G401 (cell line): ENCODE results near the gene SRD5A1. TPM values are rescaled to one million over a fixed set of nuclear protein-coding genes. Genes with fewer than 3 reads are reported as not detected.
A peak's percentile ranks its signal among the peaks of the same experiment; 100 is the strongest.

ENCODE experiments used
- DNase-seq: peaks from one replicate; pipeline ENCODE4 v3.0.0-alpha.2; 2015; ENCODE audit warnings: low spot score
- in situ Hi-C: cut with HindIII; loops from 2 replicates; pipeline ENCODE4 v1.10.0; 2016; ENCODE audit warnings: low sequenced_read_pairs, mixed read lengths
- total RNA-seq: library from RNA; depleted of rRNA; stranded (reverse); fragments of >200 nt; shearing (Covaris generic); gene quantifications from 2 replicates; pipeline ENCODE4 v1.2.3, GENCODE V29; 2014

The SRD5A1 gene
- total RNA-seq, 1 experiment from 2014 or later: 40.9 TPM

DNA sequence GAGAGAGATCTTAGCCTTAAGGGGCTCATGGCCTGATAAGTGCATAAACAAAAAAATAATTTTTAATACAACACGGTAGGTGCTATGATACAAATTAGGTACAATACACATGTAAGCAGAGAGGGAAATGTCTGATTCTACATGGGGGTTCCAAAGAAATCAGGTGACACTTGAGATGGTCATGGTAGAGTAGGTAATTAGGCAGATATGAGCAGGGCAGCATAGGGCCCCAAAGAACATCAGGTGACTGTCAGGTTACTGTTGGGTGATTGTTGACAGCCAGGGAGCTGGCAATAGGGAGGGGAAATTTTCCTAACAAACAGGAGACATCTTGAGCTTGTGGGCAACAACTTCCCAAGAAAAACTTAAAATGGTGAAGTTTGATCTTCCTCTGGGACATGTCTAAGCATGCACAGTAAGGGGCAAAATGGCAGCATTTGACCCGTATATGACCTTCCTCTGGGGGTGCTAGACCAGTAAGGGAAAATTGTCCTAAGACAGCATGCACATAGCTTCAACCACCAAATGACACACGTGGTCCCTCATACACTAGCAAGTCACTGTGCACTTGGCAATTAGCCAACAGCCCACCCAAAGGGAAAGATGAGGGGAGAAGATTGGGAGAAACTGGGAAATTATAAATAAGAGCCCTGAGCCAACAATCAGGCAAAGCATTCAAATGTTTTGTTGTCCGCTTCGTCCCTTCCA lies 42.7 kb downstream of the SRD5A1 start:
- DNase-seq: peak; percentile 8
- in situ Hi-C loops: no loop called here

DNA sequence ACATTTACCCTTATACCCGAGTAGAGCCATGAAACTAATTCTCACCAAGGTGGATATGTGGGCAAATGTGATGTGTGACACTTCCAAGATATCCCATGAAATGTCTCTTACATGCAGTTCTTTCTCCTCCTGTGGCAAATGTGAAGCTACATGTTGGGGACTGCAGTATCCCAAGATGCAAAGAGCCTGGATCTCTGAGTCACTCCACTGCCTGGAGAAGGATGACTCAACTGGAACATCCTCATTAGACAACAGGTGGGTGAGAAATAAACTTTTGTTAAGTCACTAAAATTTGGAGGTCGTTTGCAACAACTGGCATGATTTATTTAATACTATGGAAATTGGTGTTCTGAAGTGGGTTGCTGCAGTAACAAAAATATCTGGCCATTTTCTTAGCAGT lies 43.5 kb downstream of the SRD5A1 start:
- no peak for DNase-seq
- in situ Hi-C loops: no loop called here

DNA sequence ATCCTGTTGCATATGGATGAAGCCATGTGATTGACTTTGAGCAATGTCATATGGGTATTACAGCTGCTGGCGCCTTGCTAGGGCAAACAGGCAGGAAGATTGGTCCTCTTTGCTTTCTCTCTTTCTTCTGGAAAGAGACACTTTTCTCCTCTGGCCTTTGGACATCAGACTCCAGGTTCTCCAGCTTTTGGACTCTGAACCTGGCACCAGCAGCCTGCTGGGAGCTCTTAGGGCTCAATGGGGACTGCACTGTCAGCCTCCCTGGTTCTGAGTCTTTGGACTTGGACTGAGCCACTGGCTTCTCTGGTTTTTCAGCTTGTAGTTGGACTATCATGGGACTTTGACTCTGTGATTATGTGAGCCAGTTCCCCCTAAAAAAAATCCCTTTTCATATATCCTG lies 45.1 kb downstream of the SRD5A1 start:
- in situ Hi-C loops: no loop called here
- DNase-seq: no peak

DNA sequence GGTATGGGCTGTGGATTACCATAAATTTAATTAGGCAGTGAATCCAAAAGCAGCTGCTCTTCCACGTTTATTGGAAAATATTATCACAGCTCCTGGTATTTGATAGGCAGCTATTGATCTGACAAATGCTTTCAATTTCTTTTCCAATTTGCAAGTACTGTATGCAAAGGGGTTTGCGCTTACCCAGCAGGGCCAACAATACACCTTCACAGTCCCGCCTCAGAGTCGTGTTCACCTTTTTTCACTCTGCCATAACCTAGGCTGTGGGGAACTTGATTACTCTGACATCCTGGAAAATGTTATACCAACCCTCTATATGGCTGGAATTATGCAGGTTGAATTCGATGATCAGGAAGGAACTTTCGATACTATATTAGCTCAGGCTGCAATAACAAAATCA lies 47.7 kb downstream of the SRD5A1 start:
- in situ Hi-C loops: no loop called here
- no peak for DNase-seq

DNA sequence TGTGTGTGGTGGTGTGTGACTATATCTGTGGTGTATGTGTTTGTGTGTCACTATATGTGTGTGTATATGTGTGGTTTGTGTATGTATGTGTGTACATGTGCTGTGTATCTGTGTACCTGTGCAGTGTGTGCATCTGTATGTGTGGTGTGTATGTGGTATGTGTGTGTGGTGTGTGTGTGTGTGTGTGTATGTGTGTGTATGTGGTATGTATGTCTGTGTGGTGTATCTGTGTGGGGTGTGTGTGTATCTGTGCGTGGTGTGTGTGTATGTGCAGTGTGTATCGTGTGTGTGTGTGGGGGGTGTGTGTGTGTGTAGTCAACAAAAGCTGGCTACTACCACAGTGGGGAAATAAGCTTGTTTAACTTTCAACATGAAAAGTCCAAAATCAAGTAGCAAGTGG lies 48.4 kb downstream of the SRD5A1 start:
- in situ Hi-C loops: no loop called here
- no peak for DNase-seq

DNA sequence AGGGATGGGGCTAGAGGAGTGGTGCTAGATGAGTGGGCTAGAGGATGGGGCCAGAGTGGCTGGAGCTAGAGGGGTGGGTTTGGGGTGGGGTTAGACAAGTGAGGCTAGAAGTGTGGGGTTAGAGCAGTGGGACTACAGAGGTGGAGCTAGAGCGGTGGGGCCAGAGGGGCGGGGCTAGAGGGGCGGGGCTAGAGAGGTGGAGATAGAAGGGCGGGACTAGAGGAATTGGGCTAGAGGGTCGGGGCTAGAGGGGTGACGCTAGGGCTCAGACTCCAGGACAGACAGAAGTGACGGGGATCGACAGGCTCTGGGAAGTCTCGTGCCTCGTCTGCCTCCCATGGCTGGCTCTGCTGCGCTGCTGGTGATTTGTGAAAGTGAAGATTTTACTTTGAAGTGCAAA lies 49.0 kb downstream of the SRD5A1 start:
- no peak for DNase-seq
- in situ Hi-C loops: no loop called here

DNA sequence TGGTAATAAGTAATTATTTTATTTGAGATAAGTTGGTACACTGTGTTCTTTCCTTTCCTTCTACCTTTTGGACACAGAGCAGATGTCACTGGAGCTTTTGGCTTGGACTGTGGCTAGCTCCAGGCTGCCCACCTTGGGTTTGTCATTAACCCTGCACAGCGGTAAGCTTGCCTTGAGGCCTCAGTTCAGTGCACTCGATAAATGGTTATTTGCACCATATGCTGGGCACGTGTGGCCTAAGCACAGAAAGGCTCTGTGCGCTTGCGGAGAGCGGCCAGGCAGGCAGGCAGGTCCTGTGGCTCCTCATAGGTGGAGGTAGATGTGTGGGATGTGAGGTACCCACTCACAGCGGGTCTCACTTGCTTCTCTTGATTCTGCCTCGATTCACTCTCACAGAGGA lies 50.0 kb downstream of the SRD5A1 start:
- in situ Hi-C loops: no loop called here
- peak; percentile 94 for DNase-seq

DNA sequence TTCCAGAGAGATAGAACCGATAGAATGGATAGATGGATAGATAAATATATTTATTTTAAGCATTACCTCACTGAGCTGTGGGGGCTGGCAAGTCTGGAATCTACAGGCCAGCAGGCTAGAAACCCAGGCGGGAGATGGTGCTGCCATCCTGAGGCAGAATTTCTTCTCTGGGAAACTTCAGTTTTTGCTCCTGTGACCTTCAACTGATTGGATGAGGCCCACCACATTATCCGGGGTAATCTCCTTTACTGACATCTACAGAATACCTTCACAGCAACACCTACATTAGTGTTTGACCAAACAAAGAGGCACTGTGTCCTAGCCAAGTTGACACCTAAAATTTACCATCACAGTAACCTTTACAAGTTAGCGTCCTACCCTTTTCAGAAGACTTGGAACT lies 50.8 kb downstream of the SRD5A1 start:
- no peak for DNase-seq
- in situ Hi-C loops: no loop called here

DNA sequence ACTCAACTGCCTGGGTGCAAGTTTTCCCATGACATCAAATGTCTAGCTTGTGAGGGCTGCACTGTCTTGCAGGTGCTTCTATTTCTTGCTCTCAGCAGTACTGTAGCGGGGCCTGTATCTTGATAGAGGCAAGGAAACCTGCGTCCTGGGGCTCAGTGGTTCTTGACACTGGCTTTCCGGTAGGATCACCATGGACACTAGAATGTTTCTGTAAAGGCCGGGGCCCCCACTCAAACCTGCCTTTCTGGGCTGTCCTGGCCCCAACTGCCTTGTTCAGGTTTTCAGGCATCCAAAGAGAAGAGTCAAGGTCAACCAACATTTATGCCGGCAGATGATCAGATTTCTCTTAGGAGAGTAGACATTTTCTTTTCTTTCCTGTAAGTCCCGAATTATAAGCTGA lies 53.3 kb downstream of the SRD5A1 start:
- in situ Hi-C loops: no loop called here
- DNase-seq: no peak

DNA sequence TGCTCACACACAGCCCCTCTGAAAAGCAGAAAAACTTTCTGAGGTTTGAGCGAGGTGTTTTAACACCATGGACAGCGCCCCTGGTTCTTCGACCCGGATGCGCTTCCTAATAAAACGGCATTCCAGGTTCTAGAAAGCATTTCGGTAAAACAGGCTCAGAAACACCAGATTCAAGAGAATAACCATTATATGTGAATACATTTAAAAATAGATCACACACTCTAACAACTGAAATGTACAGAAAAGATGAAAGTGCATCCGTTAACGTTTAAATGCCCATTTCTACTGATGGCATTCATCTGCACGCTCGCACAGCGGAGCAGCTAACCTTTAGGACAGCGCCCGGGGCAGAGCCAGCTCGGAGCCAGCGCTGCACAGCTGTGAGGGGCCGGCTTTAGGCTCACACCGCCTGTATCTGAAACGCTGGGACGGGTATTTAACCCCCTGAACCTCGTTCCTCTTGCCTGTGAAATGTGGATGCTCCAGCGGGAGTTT lies 53.7 kb downstream of the SRD5A1 start:
- DNase-seq: no peak
- in situ Hi-C loops: no loop called here

DNA sequence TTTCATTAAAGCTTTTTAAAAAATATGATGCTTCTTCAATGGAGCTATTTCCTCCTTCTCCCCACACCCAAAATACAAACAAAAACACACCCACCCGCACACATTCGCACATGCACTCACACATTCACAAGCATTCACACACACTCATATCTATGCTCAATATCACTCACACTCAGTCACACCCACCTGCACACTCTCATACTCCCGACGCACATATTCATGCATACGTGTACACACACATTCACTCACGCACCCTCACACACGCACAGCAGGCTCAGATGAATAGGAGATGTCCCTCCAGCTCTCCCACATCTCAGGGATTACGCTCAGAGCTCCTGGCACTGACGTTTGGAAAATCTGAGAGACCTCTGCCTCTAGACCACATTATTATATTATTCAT lies 54.3 kb downstream of the SRD5A1 start:
- DNase-seq: no peak
- in situ Hi-C loops: no loop called here

DNA sequence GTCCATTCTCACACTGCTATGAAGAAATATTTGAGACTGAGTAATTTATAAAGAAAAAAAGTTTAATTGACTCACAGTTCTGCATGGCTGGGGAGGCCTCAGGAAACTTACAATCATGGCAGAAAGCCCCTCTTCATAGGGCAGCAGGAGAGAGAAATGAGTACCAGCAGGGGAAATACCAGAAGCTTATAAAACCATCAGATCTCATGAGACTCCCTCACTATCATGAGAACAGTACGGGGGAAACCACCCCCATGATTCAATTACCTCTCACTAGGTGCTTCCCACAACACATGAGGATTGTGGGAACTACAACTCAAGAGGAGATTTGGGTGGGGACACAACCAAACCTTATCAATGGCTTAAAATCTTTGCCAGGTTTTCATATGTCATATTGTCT lies 59.7 kb downstream of the SRD5A1 start:
- no peak for DNase-seq
- in situ Hi-C loops: no loop called here

DNA sequence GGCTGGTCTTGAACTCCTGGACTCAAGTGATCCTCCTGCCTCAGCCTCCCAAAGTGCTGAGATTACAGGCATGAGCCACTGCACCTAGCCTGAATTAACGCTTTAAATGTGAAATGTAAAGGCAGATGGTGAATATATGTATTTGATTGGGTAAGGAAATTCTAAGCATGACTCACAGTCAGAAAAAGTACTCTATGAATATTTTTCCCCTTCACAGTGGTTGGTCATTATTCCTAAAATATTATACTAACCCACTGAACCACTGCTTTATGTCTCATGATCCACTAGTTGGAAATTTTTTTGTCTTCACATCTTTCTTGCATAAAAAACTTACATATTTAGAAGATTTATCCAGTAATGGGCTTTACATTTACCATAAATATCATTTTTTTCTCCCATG lies 65.5 kb downstream of the SRD5A1 start:
- in situ Hi-C loops: no loop called here
- DNase-seq: no peak

DNA sequence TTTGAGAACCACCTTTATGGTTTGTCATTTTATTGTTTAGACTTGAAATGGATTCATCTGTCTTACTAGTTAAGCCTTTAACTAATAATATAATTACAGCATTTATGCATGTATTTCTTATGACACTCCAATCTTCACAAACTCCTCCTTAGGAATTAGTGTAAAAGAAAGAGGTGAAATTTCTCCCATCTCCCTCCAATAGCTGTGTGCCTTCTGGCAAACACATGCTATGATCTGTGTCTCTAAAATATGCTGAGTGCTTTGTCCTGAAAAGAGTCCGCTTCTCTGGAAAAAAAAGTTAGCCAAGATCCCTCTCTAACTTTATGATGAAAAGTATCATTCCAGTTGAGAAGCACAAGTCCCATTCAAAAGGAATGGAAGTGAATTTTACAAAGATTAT lies 66.1 kb downstream of the SRD5A1 start:
- in situ Hi-C loops: no loop called here
- no peak for DNase-seq

DNA sequence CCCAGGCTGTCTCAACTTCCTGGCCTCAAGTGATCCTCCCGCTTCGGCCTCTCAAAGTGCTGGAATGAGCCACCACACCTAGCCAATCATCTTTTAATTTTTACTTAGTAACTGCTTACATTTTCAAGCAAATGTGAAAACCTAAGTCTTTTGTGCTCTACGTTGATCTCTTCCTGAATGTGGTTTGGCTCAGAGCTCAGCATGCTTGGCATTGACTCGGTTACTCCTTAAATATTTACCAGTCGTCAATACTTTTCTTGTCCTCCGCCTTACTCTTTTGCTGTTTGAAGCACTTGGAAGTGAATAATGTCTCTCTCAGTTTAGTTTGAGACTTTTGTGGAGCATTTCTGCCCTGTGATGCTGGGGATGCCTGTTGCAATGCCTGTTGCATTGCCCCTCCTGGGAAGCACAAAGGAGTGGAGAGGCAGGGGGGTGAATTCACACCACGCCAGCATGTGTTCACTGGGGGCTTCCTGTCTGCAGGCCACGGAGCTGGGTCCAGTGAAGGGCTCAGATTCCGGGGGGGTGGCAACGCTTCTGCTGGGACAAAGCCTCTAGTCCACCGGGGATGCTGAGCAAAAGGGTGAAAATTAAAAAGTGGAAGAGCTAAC lies 66.9 kb downstream of the SRD5A1 start:
- in situ Hi-C loops: no loop called here
- DNase-seq: no peak

DNA sequence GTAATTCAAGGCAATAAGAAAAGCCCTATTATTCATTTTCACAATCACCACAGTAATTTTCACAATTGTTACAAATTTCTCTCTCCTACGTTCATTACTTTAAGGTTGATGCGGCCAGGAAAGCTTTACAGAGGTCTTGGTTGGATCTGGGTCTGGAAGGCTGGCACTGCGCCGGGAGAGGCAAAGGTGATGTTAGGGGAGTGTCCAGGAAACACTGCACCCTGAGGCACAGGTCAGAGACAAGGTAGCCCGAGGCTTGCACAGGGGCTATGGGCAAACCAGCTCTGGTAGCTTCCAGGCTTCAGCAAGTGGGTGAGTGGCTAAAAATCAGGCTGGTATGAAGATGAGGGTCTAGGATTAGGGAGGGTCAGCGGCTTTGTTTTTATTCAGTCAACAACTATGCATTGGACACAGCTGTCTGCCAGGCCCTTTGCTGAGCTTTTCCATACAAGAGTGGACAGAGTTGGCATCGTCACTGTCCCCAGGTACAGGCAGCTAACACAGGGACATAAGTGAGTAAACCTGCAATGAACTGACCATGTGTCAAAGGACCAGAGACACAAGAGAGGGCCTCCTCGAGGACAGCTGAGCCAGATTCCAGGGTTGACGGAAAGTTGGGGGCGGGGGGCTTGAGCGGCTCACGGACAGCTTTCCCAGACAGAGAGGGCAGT lies 67.6 kb downstream of the SRD5A1 start:
- in situ Hi-C loops: no loop called here
- no peak for DNase-seq

DNA sequence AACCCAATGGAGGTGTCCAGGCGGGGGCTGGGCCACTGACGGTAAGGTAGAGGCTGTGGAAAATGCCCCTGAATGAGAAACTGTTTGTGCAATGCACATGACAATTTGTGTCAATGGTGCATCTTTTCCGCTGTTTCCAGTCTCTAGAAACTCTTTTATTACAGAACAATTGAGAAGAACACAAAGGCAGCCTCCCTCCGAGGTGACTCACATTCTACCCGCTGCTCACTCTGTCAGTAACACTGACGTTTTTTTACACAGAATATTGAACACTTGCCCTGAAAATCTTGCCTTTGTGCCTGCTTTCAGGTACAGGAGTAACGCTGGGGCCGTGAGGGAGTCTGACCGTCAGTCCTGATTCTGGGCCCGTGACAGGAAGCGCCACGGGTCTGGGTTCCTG lies 68.3 kb downstream of the SRD5A1 start:
- in situ Hi-C loops: no loop called here

DNA sequence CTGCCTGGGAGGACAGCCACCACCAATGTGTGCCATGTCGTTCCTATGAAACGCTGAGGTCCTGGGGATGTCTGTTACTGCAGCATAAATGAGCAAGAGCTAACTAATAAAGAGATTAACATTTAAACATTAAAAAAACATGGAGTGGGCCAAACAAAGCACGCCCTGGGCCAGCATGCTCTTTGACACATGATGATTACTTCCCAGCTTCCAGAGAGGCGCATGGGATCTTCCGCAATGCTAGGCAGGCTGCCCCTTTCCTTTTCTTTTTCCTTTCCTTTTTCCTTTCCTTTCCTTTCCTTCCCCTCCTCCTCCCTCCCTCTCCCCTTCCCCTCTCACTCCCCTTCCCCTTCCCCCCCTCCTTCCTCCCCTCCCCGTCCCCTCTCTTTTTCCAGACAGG lies 69.4 kb downstream of the SRD5A1 start:
- in situ Hi-C loops: no loop called here
- DNase-seq: no peak

More for the DNA sequence above, 68.3 kb downstream of the SRD5A1 start:
- DNase-seq: no peak

DNA sequence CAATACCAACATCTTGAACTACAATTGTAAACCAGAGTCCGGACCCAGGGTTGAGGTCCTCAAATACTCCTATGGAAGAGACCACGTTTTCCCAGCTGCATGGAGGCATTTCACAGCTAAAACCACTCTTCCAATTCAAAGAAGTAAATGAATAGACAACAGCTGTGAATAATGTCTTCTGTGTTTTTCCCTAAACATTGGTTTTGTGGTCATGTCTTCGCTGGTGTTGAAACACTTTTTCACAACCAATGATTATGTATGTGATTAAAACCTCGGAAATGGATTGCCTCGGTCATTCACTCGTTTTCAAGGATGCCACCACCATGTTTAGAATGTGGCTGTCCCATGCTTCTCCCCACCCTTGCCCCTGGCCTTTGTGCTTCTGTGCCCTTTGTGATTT lies 70.6 kb downstream of the SRD5A1 start:
- no peak for DNase-seq
- in situ Hi-C loops: no loop called here

DNA sequence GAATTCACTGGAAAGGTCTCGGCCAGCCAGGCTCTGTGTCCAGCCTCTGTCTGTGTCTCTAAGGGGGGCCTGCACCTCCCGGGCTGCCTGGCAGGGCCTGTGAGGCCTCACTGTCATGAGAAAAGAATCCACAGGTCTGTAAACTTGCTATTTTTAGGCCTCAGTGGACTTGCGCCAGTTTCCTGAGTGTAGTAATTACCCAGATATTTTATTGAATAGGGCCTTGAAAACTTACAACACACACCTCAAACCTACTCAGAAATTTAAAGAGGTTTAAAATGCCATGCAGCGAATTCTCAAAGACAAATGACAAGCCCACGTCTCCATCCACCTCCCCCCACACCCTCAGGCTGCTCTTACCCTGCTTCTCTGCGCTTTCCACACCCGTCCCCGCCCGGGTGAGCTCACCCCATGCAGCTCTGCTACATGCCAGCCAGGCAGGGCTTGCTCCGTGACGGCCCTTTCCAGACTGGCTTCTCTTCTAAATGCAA lies 71.2 kb downstream of the SRD5A1 start:
- in situ Hi-C loops: no loop called here

More for the DNA sequence above, 71.2 kb downstream of the SRD5A1 start:
- DNase-seq: peak; percentile 42
